Esophagus muscularis mucosa (tissue), 3 donors: ENCODE measurements around the gene COG2.

Experiments
- CTCF ChIP-seq, 3 experiments: fragments of 200-600 bp in 2 of 3; fragments of 450-650 bp in 1 of 3; sonication (generic) in 2 of 3; IDR thresholded peaks; one replicate each; pipeline ENCODE4 v1.5.1; 2017 to 2019; ENCODE audit warnings: antibody characterized with exemption in 3 of 3, mild to moderate bottlenecking in 2 of 3, moderate library complexity in 1 of 3
- POLR2AphosphoS5 ChIP-seq, 2 donors: sonication (generic); formaldehyde crosslinking; IDR thresholded peaks; one replicate each; pipeline ENCODE4 v1.6.1; 2017; ENCODE audit warnings: antibody characterized with exemption in 2 of 2

GRCh38 chr1:230684998-230685397 lies 42.7 kb downstream of the COG2 start:
- TF ChIP-seq CTCF (IDR thresholded peaks at IDR 0.05) = no peak
- TF ChIP-seq POLR2AphosphoS5 (IDR thresholded peaks at IDR 0.05) = no peak
